Neural cell (in vitro differentiated cells): ENCODE results near the gene SPAG8. TPM values are rescaled to one million over a fixed set of nuclear protein-coding genes. Genes with fewer than 3 reads are reported as not detected.

Source experiments
- H2AFZ ChIP-seq: fragments of 200-600, 300-800 bp; sonication (generic), shearing (Covaris generic); 2 replicates; pipeline ENCODE4 v1.6.0; 2014; ENCODE audit warnings: low read depth, mild to moderate bottlenecking, antibody characterized with exemption, low read length, moderate library complexity
- H3F3A ChIP-seq: fragments of 200-600 bp; shearing (Covaris generic); 2 replicates; pipeline ENCODE4 v1.6.1; 2016; ENCODE audit warnings: mild to moderate bottlenecking, moderate library complexity, mixed read lengths, antibody characterized with exemption, low read length; ENCODE audit not compliant: insufficient read depth, poor library complexity, severe bottlenecking
- H3K27ac ChIP-seq: fragments of 200-600, 300-800 bp; sonication (generic), shearing (Covaris generic); 2 replicates; pipeline ENCODE4 v1.5.1; 2014; ENCODE audit warnings: mild to moderate bottlenecking, low read length, moderate library complexity
- H3K27me3 ChIP-seq: fragments of 300-800, 200-600 bp; sonication (generic), shearing (Covaris generic); 2 replicates; pipeline ENCODE4 v1.6.0; 2014; ENCODE audit warnings: mild to moderate bottlenecking, low read depth, low read length, moderate library complexity; ENCODE audit not compliant: insufficient read depth
- H3K36me3 ChIP-seq: fragments of 300-800, 200-600 bp; sonication (generic), shearing (Covaris generic); 2 replicates; pipeline ENCODE4 v1.5.1; 2014; ENCODE audit warnings: mild to moderate bottlenecking, antibody characterized with exemption, low read length, moderate library complexity; ENCODE audit not compliant: insufficient read depth
- H3K4me2 ChIP-seq: fragments of 300-800, 200-600 bp; sonication (generic), shearing (Covaris generic); 2 replicates; pipeline ENCODE4 v1.6.0; 2014; ENCODE audit warnings: mild to moderate bottlenecking, low read length
- H3K4me3 ChIP-seq: fragments of 300-800, 200-600 bp; sonication (generic), shearing (Covaris generic); 2 replicates; pipeline ENCODE4 v1.5.1; 2014; ENCODE audit warnings: mild to moderate bottlenecking, low read length, moderate library complexity
- H3K79me2 ChIP-seq: fragments of 200-600 bp; shearing (Covaris generic); replicated peaks from 2 replicates; pipeline ENCODE4 v1.6.0; 2014; ENCODE audit warnings: mild to moderate bottlenecking, low read length, moderate library complexity; ENCODE audit not compliant: insufficient read depth
- H3K9ac ChIP-seq: fragments of 300-800, 200-600 bp; sonication (generic), shearing (Covaris generic); 2 replicates; pipeline ENCODE4 v1.6.1; 2016; ENCODE audit warnings: mild to moderate bottlenecking, low read length, mixed read lengths
- H3K9me2 ChIP-seq: fragments of 200-600 bp; shearing (Covaris generic); 2 replicates; pipeline ENCODE4 v1.6.1; 2016; ENCODE audit warnings: mild to moderate bottlenecking, low read length, mixed read lengths; ENCODE audit not compliant: insufficient read depth
- H3K9me3 ChIP-seq: fragments of 200-600, 300-800 bp; sonication (generic), shearing (Covaris generic); 2 replicates; pipeline ENCODE4 v1.6.1; 2016; ENCODE audit warnings: mild to moderate bottlenecking, mixed run types, low read length, moderate library complexity, mixed read lengths
- H4K20me1 ChIP-seq: fragments of 200-600 bp; shearing (Covaris generic); 2 replicates; pipeline ENCODE4 v1.6.1; 2016; ENCODE audit warnings: mild to moderate bottlenecking, mixed run types; ENCODE audit not compliant: insufficient read depth
- CTCF ChIP-seq: fragments of 450-650 bp; IDR thresholded peaks from 2 replicates; pipeline ENCODE4 v1.5.1; 2014; ENCODE audit warnings: antibody characterized with exemption, mild to moderate bottlenecking, moderate library complexity; ENCODE audit not compliant: poor library complexity, severe bottlenecking
- EP300 ChIP-seq: fragments of 450-650 bp; conservative IDR thresholded peaks from 2 replicates; pipeline ENCODE4 v1.6.1; 2014; ENCODE audit warnings: antibody characterized with exemption, mild to moderate bottlenecking, moderate library complexity; ENCODE audit not compliant: poor library complexity, severe bottlenecking
- EZH2 ChIP-seq: fragments of 200-600, 300-800 bp; shearing (Covaris generic), sonication (generic); IDR thresholded peaks from 2 replicates; pipeline ENCODE4 v1.6.1; 2014; ENCODE audit warnings: antibody characterized with exemption, low read length, borderline replicate concordance, mild to moderate bottlenecking; ENCODE audit not compliant: insufficient read depth, poor library complexity, severe bottlenecking
- MXI1 ChIP-seq: fragments of 450-650 bp; conservative IDR thresholded peaks from 2 replicates; pipeline ENCODE4 v1.6.1; 2014; ENCODE audit warnings: antibody characterized with exemption, mild to moderate bottlenecking; ENCODE audit not compliant: poor library complexity, severe bottlenecking
- POLR2AphosphoS5 ChIP-seq: IDR thresholded peaks from 2 replicates; pipeline ENCODE4 v1.6.1; 2012
- RAD21 ChIP-seq: fragments of 450-650 bp; conservative IDR thresholded peaks from 2 replicates; pipeline ENCODE4 v1.6.1; 2014; ENCODE audit warnings: antibody characterized with exemption, mild to moderate bottlenecking, moderate library complexity
- REST ChIP-seq: IDR thresholded peaks from 2 replicates; pipeline ENCODE4 v1.6.1; 2012; ENCODE audit warnings: borderline replicate concordance
- SMC3 ChIP-seq: fragments of 450-650 bp; conservative IDR thresholded peaks from 2 replicates; pipeline ENCODE4 v1.6.1; 2014; ENCODE audit warnings: antibody characterized with exemption, mild to moderate bottlenecking, moderate library complexity; ENCODE audit not compliant: poor library complexity
- TAF1 ChIP-seq: IDR thresholded peaks from 2 replicates; pipeline ENCODE4 v1.6.1; 2012; ENCODE audit warnings: low read depth
- polyA plus RNA-seq: library from polyadenylated mRNA; depleted of rRNA; stranded (reverse); fragments of >200 nt; gene quantifications from 2 replicates; pipeline ENCODE4 v1.2.3, GENCODE V29; 2014

SPAG8 gene
- polyA plus RNA-seq, 1 donor from 2014 or later = 2.9 TPM

GRCh38 chr9:35763181-35763580, 48.9 kb downstream of the SPAG8 start:
- Histone ChIP-seq H3K4me3 (no peak overlapping the region), H4K20me1 (no peaks in the 10 kb centered on the region), H3K9ac (no peak overlapping the region), H2AFZ (no peak overlapping the region), H3K9me2 (no peaks in the 10 kb centered on the region), H3K79me2 (no peaks in the 10 kb centered on the region), H3K9me3 (no peaks in the 10 kb centered on the region), H3K27ac (no peak overlapping the region), H3K27me3 (no peaks in the 10 kb centered on the region), H3K36me3 (no peaks in the 10 kb centered on the region), H3K4me2 (no peak overlapping the region), H3F3A (no peaks in the 10 kb centered on the region)
- TF ChIP-seq RAD21 (no peak), TAF1 (no peak), SMC3 (no peak), REST (no peak)

- H3K9me2 ChIP-seq = no peaks in the 10 kb centered on the region
- no peak for TF ChIP-seq REST
- TF ChIP-seq EP300 = no peak
- no peak for TF ChIP-seq MXI1
- TF ChIP-seq POLR2AphosphoS5 = no peak
- TF ChIP-seq EZH2 = no peak
- TF ChIP-seq SMC3 = no peak
- TF ChIP-seq CTCF = no peak
- TF ChIP-seq TAF1 = no peak
- no peak overlapping the region for H3K9ac ChIP-seq
- H3K36me3 ChIP-seq = no peaks in the 10 kb centered on the region
- H3F3A ChIP-seq = no peaks in the 10 kb centered on the region
- no peaks in the 10 kb centered on the region for H4K20me1 ChIP-seq
- H3K4me2 ChIP-seq = no peak overlapping the region
- H3K79me2 ChIP-seq = no peaks in the 10 kb centered on the region
- no peak overlapping the region for H3K4me3 ChIP-seq
- no peak overlapping the region for H2AFZ ChIP-seq
- no peak overlapping the region for H3K27ac ChIP-seq
- H3K9me3 ChIP-seq = no peaks in the 10 kb centered on the region
- H3K27me3 ChIP-seq = no peaks in the 10 kb centered on the region
These were observed 51.4 kb downstream of the SPAG8 start for GRCh38 chr9:35760651-35761050.
